Erythroblast (primary cell): ENCODE results near the gene PPP1R36.

Experiments
- GATA1 ChIP-seq: IDR thresholded peaks from 2 replicates; pipeline ENCODE4 v1.6.1; 2011; ENCODE audit warnings: low read depth, mild to moderate bottlenecking, control low read depth, low read length, moderate library complexity
- POLR2A ChIP-seq: IDR thresholded peaks from 2 replicates; pipeline ENCODE4 v1.6.1; 2011; ENCODE audit warnings: mild to moderate bottlenecking, low read length

DNA sequence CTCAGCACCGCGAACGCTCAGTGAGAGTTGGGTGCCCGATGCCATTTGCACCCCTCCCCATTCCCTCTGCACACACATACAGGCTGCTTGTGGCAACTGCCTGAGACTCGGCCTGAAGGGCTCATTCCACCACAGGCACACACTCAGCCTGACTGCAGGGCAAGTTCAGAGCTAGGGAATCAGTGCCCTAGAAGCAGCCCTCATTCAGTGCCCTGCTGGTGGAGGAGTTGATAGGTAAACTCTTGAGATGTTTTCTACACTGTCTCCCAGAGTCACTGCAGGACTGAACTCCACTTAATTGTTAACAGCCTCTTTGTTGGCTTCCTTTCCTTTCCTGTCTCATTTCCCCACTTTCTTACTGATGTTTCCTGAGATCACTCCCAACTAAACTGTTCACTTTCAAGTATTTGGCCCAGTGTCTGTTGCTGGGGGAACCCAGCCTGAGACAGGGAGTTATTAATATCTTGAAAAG lies 16.9 kb downstream of the PPP1R36 start:
- TF ChIP-seq POLR2A, result no peak
- TF ChIP-seq GATA1, result no peak
